ENCODE results near the gene TUBB6.

TUBB6 gene

DNA sequence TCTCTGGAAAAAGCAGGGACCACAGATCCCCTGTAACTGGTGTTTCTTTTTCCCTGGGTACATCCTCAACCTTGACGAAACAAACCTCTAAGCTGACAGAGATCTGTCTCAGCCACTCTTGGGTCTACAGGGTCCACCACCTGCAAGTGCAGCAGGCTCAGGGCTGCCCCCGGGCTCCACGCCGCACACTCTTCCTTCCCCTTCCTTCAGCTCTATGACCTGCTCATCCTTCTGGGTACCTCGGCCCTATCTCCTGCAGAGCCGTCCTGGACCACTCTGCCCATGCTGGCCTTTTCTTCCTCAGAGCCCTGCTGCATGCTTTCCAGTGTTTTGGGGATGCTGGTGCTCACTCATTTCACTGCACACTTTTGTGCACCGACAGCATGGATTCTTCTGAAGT lies 27.5 kb downstream of the TUBB6 start:
- peak overlapping the region; percentile 48; the same call in 1 of the 2 replicates for H3K27ac ChIP-seq
- TF ChIP-seq, protein P1, sequence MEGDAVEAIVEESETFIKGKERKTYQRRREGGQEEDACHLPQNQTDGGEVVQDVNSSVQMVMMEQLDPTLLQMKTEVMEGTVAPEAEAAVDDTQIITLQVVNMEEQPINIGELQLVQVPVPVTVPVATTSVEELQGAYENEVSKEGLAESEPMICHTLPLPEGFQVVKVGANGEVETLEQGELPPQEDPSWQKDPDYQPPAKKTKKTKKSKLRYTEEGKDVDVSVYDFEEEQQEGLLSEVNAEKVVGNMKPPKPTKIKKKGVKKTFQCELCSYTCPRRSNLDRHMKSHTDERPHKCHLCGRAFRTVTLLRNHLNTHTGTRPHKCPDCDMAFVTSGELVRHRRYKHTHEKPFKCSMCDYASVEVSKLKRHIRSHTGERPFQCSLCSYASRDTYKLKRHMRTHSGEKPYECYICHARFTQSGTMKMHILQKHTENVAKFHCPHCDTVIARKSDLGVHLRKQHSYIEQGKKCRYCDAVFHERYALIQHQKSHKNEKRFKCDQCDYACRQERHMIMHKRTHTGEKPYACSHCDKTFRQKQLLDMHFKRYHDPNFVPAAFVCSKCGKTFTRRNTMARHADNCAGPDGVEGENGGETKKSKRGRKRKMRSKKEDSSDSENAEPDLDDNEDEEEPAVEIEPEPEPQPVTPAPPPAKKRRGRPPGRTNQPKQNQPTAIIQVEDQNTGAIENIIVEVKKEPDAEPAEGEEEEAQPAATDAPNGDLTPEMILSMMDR (conservative IDR thresholded peaks at IDR 0.05), result no peak

DNA sequence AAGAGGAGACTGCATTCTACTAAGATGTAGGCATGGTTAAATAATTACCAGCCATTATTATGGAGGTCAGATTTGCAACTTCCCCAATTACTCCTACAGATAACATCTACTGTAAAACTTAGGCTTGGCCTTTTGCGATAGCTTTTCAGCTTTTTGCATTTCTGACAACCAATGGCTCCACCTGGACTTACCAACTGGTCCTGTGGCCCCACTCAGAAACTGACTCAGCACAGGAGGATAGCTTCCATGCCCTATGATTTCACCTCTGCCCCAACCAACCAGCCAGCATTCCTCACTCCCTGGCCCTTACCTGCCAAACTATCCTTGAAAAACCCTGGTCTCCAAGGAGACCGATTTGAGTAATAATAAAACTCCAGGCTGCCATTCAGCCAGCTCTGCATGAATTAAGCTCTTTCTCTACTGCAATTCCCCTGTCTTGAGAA lies 28.2 kb downstream of the TUBB6 start:
- TF ChIP-seq, protein P1 (conservative IDR thresholded peaks at IDR 0.05), result no peak
- H3K27ac ChIP-seq, result peak overlapping the region; percentile 48

DNA sequence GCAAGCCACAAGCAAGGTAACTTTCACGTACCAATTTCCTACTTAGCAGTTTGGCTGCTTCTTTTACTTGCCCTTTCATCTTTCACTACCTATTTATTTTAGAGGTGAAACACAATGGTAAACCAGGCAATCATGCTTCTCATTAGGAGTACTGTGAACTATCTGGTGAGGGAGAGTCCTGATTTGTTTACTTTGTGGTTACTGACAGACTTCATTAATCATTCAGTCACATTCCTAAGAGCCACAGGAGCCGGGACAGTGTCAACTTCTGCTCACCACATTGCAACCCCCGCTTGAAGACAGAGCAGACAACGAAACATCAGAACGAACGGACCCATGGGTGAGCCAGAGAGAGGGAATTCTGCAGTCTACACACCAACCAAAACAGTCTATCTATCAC lies 28.8 kb downstream of the TUBB6 start:
- TF ChIP-seq, protein P1 (conservative IDR thresholded peaks at IDR 0.05), result no peak
- H3K27ac ChIP-seq, result peak overlapping the region; percentile 48

DNA sequence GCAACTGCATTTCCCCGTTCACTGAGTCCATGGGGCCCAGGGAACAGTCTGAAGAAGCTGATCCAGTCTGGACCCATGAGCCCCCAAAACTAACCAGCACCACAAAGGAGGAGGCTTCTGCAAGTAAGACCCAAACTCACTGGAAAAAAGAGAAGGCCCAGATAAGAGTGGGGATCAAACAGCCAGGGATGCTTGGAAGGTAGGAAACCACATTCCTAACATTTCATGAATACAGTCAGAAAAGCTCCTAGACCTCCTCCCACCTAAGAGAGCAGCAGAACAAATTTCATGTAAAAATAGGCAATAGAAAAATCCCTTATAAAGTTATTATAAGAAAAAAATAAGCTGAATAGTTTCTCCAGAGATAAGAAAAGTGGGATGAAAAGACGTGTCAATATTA lies 30.3 kb downstream of the TUBB6 start:
- H3K27ac ChIP-seq, result peak overlapping the region; percentile 48; the same call in 1 of the 2 replicates
- TF ChIP-seq, protein P1 (conservative IDR thresholded peaks at IDR 0.05), result no peak

DNA sequence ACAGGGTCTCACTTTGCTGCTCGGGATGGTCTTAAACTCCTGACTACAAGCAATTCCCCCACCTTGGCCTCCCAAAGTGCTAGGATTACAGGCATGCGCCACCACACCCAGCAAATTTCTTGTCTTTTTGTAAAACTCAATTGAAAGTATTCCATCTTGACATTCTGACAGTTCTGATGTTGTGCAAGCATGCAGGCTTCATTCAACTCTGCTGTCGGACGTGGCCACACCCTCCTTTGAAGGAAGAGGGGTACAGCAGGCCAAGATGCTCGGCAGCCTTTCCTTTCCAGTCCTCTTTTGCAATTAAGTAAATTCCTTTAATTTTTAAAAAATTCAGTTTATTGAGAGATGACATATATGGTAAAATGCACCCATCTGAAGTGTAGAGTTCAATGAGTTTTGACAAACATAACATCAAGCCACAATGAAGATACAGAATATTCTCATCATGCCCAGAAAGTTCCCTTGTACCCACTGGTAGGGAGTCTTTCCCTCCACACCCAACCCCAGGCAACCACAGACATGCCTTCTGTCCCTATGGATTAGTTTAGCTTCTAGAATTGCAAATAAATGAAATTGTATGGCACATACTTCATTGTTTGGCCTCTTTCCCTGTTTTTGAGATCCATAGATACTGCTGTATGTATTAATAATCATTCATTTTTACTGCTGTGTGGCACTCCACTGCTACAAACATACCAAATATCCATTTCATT lies 33.1 kb downstream of the TUBB6 start:
- H3K27ac ChIP-seq, result no peak overlapping the region
- TF ChIP-seq, protein P1 (conservative IDR thresholded peaks at IDR 0.05), result no peak

DNA sequence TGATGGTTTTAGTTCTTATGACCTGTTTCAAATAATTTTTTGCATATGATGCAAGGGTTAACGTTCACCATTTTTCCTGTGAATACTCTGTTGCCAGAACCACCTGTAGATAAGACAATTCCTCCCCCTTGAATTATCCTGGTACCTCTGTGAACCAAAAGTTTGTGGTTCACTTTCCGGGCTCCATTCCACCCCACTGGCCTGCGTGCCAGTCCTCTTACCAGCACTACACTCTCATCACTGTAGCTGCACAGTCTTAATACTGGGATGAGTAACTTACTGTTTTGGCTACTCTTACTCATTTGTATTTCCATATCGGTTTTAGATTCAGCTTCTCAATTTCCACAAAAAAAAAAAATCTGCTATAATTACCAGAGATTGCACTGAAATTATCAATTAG lies 34.6 kb downstream of the TUBB6 start:
- no peak overlapping the region for H3K27ac ChIP-seq
- TF ChIP-seq, protein P1 (conservative IDR thresholded peaks at IDR 0.05), result no peak

DNA sequence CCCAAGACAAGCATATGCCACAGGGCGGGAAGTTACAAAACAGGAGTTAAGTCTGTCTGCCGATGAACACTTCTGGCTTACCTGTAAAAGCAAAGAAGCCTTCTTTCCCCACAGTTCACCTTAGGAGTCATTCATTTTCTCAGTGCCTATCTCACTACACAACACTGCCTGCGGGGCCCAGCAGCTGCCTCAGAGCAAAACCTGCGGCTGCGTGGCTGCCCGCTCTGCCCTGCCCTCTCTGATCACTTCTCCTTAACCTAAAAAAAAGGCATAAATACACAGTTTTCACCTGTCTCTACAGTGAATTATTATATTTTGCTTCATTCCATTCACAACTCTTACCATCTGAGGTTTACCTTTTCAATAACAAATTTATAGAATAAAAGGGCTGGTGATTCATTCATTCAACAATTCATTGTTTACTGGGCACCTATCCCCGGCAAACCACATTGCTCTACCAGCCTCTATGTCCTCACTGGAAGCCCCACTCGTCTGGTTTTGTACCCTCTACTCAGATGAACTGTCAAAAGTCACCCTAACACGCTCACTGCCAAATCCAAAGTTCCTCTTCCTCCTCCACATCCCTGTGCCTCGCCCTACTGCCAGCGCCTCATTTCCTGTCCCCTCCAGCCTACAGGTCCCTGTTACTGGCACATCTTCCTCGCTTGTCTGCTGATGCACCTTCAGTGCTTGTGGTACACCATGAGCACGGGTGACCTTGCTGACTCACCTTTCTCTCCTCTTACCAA lies 37.6 kb downstream of the TUBB6 start:
- TF ChIP-seq, protein P1 (conservative IDR thresholded peaks at IDR 0.05), result no peak
- no peak overlapping the region for H3K27ac ChIP-seq
